HL-60 (cell line): Measurements from ENCODE around the gene POLN.

Experiments used
- DNase-seq, 2 experiments: peaks; one replicate each; pipeline ENCODE4 v3.0.0-alpha.2; 2010 to 2020; ENCODE audit warnings: low read depth in 1 of 2, low spot score in 1 of 2
- H3K27ac ChIP-seq: fragments of 250-450 bp; sonication (Bioruptor Pico); replicated peaks from 2 replicates; pipeline ENCODE4 v1.5.1; 2020; ENCODE audit warnings: mild to moderate bottlenecking, moderate library complexity
- H3K27me3 ChIP-seq: fragments of 250-450 bp; sonication (Bioruptor Pico); 2 replicates; pipeline ENCODE4 v1.5.1; 2021; ENCODE audit warnings: mild to moderate bottlenecking, moderate library complexity; ENCODE audit not compliant: insufficient read depth, poor library complexity, severe bottlenecking
- H3K4me3 ChIP-seq: replicated peaks from 2 replicates; pipeline ENCODE4 v1.5.1; 2011; ENCODE audit warnings: mild to moderate bottlenecking, control low read depth, low read length; ENCODE audit not compliant: insufficient read depth
- GABPA ChIP-seq: IDR thresholded peaks from 2 replicates; pipeline ENCODE4 v1.6.1; 2012; ENCODE audit warnings: low read depth
- POLR2AphosphoS5 ChIP-seq: IDR thresholded peaks from 2 replicates; pipeline ENCODE4 v1.6.1; 2012; ENCODE audit warnings: low read depth
- REST ChIP-seq: IDR thresholded peaks from 2 replicates; pipeline ENCODE4 v1.6.1; 2012; ENCODE audit warnings: low read depth; ENCODE audit not compliant: insufficient replicate concordance
- SPI1 ChIP-seq: IDR thresholded peaks from 2 replicates; pipeline ENCODE4 v1.6.1; 2012; ENCODE audit warnings: low read depth, mild to moderate bottlenecking, borderline replicate concordance
- TF ChIP-seq, protein P1 (sequence below): IDR thresholded peaks from one replicate; pipeline ENCODE4 v1.5.1; 2011; ENCODE audit warnings: low read length, control low read depth, inconsistent platforms; ENCODE audit not compliant: insufficient read depth

Gene POLN

GRCh38 chr4:2142630-2143427 is 99.1 kb downstream of the POLN start:
- Histone ChIP-seq H3K4me3 (no peak overlapping the region), H3K27me3 (no peaks in the 10 kb centered on the region), H3K27ac (no peak overlapping the region)
- TF ChIP-seq GABPA = no peak
- TF ChIP-seq SPI1 = no peak
- no peak for TF ChIP-seq POLR2AphosphoS5
- TF ChIP-seq, protein P1, sequence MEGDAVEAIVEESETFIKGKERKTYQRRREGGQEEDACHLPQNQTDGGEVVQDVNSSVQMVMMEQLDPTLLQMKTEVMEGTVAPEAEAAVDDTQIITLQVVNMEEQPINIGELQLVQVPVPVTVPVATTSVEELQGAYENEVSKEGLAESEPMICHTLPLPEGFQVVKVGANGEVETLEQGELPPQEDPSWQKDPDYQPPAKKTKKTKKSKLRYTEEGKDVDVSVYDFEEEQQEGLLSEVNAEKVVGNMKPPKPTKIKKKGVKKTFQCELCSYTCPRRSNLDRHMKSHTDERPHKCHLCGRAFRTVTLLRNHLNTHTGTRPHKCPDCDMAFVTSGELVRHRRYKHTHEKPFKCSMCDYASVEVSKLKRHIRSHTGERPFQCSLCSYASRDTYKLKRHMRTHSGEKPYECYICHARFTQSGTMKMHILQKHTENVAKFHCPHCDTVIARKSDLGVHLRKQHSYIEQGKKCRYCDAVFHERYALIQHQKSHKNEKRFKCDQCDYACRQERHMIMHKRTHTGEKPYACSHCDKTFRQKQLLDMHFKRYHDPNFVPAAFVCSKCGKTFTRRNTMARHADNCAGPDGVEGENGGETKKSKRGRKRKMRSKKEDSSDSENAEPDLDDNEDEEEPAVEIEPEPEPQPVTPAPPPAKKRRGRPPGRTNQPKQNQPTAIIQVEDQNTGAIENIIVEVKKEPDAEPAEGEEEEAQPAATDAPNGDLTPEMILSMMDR = no peak
- DNase-seq = no peak

DNA sequence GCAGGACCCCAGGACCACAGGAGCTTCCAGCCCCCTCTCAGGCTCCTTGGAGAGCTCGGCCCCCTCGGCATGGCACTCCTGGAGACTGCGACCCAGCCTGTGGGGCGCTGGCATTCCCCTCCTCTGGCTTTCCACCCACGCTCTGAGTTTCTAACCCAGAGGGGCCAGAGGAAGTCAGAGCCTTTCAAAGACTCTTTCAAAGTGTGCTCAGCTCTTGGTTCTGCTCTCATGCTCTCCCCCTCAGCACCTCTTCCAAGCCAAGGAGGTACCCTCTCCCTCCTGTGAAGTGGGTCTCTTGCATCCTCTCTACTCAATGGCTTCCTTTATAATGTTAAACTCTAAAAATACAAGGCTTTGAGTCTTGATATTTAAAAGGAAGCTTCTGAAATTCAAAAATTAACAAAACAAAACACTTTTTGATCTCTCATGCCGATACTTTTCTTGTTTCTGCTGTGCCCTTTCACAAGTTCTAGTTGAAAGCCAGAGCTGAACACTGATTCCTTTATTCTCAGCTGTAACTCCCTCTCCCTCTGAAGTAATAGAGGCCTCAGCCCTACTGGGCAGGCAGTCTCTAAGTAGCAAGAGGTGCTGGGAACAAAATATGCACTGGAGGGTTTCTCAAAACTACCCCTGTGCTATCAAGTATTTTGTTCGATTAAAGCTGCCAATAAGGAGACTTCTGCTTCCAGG is 100.0 kb downstream of the POLN start:
- no peak overlapping the region for H3K4me3 ChIP-seq
- TF ChIP-seq SPI1 (no peak), POLR2AphosphoS5 (no peak), GABPA (no peak), REST (no peak)
- TF ChIP-seq, protein P1 = no peak
- no peak overlapping the region for H3K27ac ChIP-seq
- H3K27me3 ChIP-seq = no peaks in the 10 kb centered on the region
- no peak for DNase-seq

DNA sequence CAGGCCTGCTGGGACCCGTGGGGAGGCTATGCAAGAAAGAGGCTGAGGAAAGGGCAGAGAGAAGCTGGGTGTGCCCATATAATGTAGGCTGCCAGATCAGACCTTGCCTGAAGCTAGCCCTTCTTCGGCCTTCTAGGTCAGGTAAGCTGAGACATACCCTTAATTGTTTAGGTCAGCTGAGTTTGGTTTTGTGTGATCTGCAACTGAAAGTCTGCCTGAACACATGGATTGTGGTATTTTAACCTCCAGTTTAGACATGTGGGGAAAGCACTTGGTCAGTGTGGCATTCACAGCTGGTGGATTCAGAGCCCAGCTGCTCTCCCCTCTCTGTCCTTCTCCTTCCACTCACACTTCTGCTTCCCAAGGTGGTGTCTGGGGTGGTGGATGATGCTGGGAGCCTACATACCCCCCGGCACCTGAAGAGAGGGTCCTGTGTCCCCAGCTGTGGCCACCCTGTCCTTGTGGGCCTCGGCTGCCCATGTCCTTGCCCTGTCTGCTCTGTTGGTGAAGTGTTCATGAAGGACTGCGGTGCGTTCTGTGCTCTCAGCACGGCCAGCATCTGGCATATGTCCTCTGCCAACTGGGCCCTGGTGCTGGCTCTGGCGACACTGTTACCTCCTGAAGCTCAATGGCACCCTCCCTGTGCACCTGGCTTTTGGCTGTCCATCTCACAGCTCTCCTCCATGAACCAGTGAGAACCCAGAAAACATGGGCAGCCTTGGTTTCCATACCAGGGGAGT is 100.7 kb downstream of the POLN start:
- DNase-seq = no peak
- no peak overlapping the region for H3K27ac ChIP-seq
- H3K4me3 ChIP-seq = no peak overlapping the region
- TF ChIP-seq REST = no peak
- no peaks in the 10 kb centered on the region for H3K27me3 ChIP-seq

DNA sequence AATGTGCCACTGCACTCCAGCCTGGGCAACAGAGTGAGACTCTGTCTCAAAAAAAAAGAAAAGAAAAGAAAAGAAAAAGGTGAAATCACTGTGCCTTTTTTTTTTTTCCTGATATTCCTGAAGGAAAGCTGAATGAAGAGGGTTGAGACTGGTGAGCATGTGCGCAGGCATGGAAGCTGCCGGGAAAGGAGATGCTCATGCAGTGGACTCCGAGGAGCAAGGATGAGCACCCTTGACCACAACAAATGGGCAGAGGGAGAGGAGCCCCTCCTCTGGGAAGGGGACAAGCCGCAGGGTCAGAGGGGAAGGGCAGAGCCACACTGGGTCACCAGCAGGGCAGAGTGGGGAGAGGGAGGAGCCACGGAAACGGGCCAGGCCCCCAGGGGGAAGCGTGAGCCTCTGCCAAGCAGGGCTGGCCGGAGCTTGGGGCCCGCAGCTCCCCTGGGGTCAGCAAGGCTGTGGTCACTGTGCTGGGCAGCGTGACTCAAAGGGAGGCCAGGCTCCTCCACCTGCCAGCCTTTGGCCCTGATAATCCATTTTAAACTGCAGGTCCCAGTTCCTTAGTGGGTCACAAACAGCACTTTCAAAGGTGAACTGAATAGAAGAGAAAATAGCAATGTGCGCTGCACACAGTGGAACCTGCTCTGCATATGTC is 102.9 kb downstream of the POLN start:
- H3K27me3 ChIP-seq = peaks cover 2% of the 10 kb centered on the region
- DNase-seq = no peak
- H3K27ac ChIP-seq = no peak overlapping the region
- no peak overlapping the region for H3K4me3 ChIP-seq
- no peak for TF ChIP-seq POLR2AphosphoS5
